Epithelial cell of proximal tubule (primary cell): Measurements from ENCODE around the gene FGF1. TPM values are rescaled to one million over a fixed set of nuclear protein-coding genes. Genes with fewer than 3 reads are reported as not detected.

Experiments
- DNase-seq: peaks from one replicate; pipeline ENCODE4 v3.0.0-alpha.2; 2011; ENCODE audit warnings: low read depth
- H3K4me3 ChIP-seq: 2 replicates; pipeline ENCODE4 v1.5.1; 2011; ENCODE audit warnings: low read depth, mild to moderate bottlenecking, low read length
- total RNA-seq: library from RNA; depleted of rRNA; stranded (reverse); fragments of >200 nt; gene quantifications from 2 replicates; pipeline ENCODE4 v1.2.3, GENCODE V29; 2015
- TF ChIP-seq, protein P1 (sequence below): conservative IDR thresholded peaks from 2 replicates; pipeline ENCODE4 v1.5.1; 2012; ENCODE audit warnings: low read depth, mild to moderate bottlenecking, low read length

FGF1 gene
- total RNA-seq, 1 donor from 2014 or later, result 1.2 TPM

- TF ChIP-seq, protein P1, sequence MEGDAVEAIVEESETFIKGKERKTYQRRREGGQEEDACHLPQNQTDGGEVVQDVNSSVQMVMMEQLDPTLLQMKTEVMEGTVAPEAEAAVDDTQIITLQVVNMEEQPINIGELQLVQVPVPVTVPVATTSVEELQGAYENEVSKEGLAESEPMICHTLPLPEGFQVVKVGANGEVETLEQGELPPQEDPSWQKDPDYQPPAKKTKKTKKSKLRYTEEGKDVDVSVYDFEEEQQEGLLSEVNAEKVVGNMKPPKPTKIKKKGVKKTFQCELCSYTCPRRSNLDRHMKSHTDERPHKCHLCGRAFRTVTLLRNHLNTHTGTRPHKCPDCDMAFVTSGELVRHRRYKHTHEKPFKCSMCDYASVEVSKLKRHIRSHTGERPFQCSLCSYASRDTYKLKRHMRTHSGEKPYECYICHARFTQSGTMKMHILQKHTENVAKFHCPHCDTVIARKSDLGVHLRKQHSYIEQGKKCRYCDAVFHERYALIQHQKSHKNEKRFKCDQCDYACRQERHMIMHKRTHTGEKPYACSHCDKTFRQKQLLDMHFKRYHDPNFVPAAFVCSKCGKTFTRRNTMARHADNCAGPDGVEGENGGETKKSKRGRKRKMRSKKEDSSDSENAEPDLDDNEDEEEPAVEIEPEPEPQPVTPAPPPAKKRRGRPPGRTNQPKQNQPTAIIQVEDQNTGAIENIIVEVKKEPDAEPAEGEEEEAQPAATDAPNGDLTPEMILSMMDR, result no peak
- H3K4me3 ChIP-seq, result no peak overlapping the region
- no peak for DNase-seq
Measured at GRCh38 chr5:142679744-142680143, 6.1 kb downstream of the FGF1 start.

- TF ChIP-seq, protein P1, result no peak
- DNase-seq, result no peak
- no peak overlapping the region for H3K4me3 ChIP-seq
Measured at GRCh38 chr5:142678529-142678928, 7.4 kb downstream of the FGF1 start.

DNA sequence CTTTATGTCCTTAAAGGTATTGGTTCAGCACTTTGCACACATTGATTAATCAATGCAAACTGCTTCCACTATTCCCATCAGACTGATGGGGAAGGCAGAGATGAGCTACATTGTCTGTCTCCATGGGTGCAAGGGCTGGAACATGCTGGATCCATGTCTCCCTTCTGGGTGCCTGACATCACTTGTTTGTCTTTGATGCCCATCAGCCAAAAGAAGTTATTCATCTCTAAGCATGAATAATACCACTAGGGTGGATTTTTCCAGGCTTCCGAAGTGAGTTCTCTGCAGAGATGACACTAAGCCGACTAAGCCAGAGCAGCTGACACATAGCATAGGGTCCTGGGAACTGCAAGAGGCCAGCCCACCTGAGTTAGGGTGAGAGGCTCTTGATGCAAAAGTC, 8.7 kb downstream of the FGF1 start:
- TF ChIP-seq, protein P1, result no peak
- DNase-seq, result no peak
- H3K4me3 ChIP-seq, result no peak overlapping the region

GRCh38 chr5:142676318-142676717, 9.6 kb downstream of the FGF1 start:
- DNase-seq, result no peak
- no peak overlapping the region for H3K4me3 ChIP-seq
- TF ChIP-seq, protein P1, result no peak

- TF ChIP-seq, protein P1, result no peak
- no peak for DNase-seq
- no peak overlapping the region for H3K4me3 ChIP-seq
Measured at GRCh38 chr5:142674531-142675469, 11.1 kb downstream of the FGF1 start.

DNA sequence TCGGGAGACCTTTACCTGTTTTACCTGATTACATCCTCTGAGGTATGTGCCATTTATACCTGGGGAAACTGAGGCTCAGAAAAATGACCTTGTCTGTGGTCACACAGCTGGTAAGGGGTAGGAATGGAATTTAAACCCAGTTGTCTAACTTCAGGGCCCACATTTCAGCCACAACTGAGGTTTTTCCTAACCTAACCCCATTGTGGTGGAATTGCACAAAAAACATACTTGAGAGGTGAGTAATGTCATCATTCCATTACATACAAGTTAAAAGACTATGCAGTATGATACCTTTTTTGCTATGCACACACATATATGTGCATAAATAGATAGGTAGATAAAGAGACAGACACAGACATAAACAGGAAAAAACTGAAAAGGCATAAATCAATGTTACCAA, 14.1 kb downstream of the FGF1 start:
- peak; percentile 22 for DNase-seq
- TF ChIP-seq, protein P1, result no peak
- no peak overlapping the region for H3K4me3 ChIP-seq

DNA sequence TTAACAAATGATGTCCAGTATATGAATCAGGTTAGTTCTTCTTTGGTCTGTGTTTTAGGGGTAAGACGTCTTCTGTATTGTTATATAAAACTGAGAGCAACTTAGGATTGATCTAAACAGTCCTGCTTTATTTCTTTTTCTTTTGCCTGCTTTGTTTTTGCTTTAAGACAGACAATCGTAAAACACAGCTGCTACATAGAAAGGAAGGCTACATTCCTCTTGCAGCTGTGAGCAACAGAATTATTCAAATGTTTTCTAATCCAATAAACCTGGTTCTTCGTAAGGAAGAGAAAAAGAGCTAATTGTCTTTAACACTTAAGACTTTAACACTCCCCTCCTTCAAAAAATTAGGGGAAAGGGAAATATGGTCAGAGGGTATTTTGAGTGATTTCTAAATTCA, 14.6 kb downstream of the FGF1 start:
- TF ChIP-seq, protein P1, result no peak
- no peak overlapping the region for H3K4me3 ChIP-seq
- DNase-seq, result no peak
